Embryonic facial prominence (tissue), 1 donor: ENCODE data around the gene HDHD2.
A peak's percentile ranks its signal among the peaks of the same experiment; 100 is the strongest.
"Not testable (repeated sequence)": the region's sequence is repeated elsewhere in the genome, so short reads cannot be mapped to it uniquely, and the experiment has no call there.

Experiments
- DNase-seq: peaks from one replicate; pipeline ENCODE4 v3.0.0-alpha.2; 2016; ENCODE audit errors: extremely low spot score

The HDHD2 gene, protein sequence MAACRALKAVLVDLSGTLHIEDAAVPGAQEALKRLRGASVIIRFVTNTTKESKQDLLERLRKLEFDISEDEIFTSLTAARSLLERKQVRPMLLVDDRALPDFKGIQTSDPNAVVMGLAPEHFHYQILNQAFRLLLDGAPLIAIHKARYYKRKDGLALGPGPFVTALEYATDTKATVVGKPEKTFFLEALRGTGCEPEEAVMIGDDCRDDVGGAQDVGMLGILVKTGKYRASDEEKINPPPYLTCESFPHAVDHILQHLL

DNA sequence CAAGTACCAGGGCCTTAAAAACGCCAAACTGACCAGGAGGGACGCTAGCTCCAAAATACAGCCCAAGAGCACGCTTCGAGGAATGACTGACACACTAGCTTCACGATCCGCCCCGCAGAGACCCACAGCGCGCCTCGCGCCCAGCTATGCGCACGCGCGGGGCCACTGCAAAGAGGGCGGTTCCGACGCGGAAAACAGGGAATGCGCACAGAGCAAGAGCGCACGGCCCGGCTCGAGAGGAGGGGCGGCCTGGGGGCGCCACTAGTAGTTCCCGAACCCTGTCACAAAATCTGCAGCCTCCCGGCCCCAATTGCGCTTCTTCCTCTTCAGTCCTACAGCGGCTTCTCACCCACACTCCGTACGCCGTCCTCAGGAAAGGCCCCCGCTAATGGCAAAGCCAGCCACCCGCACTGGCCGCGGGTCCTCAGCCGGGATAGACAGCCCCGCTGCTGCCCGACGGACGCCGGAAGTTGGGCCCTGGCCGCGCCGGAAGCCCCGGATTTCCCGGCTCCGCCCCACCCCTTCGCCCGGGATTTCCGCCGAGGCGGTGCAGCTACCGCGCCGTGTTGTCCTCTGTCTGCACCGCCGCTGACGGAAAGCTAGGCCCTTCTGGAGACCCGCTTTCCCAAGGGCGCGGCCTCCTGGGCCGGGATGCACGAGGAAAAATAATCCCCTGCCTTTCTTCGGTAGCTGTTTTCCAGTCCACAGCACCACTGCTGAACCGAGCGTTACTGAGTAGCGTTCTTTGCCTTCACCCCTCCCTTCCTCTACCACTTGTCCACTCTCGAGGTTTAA is at the start of gene HDHD2:
TSS of gene HDHD2 (minus strand) at position 472 of the 795 bp plus-strand sequence. CDS start 14,061 bp downstream, outside the sequence.
- DNase-seq, result peak; percentile 59

DNA sequence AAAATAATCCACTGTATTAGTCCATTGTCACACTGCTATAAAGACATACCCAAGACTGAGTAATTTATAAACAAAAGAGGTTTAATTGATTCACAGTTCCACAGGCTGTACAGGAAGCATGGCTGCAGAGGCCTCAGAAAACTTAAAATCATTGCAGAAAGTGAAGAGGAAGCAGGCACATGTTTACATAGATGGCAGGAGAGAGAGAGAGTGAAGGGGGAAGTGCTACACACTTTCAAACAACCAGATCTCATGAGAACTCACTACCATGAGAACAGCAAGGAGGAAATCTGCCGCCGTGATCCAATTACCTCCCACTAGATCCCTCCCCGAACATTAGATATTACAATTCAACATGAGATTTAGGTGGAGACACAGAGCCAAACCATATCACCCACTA is 45.7 kb upstream of the HDHD2 start:
- not testable (repeated sequence) for DNase-seq

DNA sequence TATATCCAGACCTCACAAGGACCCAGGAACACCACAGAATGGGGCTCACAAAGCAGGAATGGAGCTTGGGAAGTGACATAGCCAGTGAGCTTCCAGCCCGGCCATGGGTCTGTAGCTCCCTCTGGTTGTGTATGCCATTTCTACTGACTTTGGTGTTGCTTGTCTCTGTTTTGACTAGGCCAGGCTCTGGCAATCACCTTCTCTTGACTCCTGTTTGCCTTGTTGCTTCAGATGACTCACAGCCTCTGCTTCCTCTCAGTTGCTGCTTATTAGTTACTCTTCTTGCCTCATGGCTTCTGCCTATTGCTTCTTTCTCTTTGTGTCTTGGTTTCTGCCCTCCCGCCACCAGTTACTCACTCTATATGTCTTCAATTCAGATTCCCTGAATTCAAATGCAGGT is 41.7 kb upstream of the HDHD2 start:
- no peak for DNase-seq

DNA sequence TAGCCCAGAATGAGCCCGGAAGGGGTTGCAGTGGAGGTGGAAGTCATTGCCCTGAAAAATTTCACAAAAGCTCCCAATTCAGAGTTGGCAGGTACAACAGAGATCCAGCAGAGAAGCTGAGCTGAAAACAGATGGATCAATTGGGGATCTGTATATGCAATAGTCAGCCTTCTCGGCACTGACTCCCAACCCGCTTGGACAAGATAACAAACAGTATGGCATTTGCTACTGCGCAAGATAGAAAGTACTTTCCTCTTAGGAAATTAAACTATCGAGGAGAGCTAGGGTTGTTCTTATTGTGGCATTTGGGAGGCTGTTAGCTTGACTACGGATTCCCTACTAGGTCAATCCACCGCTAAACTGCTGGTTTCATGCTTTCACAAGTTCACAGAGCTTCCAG is 37.4 kb upstream of the HDHD2 start:
- no peak for DNase-seq

DNA sequence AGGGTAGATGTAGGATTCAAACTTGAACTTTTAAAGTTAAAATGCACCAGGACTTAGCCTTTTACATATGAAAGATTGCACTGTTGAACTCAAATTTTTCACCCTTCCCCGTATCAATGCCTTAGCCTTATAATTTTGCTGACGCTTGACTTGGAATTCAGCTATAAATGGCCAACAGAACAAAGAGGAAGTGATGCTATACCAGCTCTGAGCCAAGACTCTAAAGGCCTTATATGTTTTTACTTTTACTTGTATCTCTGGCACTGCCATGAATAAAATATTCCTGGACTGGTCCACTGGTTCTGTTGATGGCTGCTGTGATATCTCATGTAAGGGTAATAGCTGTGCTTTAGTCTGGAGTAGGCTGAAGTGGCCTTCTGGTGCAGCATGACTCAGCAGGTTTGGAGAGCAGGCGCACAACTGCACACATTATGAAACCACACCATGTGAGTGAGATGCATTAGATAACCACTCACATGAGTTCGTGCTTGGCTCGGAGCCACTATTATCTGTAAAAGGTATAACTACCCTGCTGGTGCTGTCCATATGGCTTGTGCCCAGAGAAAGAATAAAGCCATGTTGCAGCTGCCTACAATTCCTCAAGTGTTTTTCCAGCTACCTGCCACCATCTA is 34.2 kb upstream of the HDHD2 start:
- DNase-seq, result no peak

DNA sequence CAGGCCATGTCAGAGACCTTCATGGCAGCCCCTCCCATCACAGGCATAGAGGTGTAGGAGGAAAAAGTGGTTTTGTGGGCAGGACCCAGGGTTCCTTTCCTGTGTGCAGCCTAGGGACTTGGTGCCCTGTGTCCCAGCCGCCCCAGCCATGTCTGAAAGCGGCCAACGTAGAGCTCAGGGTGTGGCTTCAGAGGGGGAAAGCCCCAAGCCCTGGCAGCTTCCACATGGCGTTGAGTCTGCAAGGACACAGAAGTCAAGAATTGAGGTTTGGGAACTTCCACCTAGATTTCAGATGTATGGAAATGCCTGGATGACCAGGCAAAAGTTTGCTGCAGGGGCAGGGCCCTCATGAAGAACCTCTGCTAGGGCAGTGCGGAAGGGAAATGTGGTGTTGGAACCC is 31.9 kb upstream of the HDHD2 start:
- not testable (repeated sequence) for DNase-seq

DNA sequence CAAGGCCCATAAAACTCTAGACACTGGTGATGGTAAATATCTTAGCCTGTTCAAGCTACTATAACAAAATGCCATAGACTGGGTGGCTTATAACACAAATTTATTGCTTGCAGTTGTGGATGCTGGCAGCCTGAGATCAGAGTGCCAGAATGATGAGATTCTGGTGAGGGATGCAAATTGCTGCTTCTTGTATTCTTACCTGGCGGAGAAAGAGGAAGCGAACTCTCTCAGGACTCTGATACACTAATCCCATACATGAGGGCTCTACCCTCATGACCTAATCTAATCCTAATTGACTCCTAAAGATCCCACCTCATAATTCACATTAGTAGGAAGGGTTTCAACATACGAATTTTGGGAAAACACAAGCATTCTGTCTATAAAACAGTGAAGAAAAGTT is 30.5 kb upstream of the HDHD2 start:
- DNase-seq, result no peak

DNA sequence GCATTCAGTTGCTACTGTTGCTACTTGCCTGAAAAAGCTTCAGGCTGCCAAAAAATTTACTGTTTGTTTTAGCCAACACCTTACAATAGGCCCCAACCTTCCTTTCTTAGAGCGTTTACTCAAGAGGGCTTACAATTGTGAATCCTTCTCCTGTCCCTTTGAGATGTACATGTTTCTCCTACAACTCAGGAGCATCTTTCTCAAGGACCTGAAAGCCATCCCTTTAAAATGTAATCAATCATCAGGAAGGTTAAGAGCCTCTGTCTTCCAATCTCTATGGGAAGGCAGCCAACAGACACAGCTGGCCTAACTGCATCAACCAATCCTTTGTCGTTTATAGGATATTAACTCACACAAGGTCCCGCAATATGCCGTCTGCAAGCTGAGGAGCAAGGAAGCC is 29.2 kb upstream of the HDHD2 start:
- no peak for DNase-seq

DNA sequence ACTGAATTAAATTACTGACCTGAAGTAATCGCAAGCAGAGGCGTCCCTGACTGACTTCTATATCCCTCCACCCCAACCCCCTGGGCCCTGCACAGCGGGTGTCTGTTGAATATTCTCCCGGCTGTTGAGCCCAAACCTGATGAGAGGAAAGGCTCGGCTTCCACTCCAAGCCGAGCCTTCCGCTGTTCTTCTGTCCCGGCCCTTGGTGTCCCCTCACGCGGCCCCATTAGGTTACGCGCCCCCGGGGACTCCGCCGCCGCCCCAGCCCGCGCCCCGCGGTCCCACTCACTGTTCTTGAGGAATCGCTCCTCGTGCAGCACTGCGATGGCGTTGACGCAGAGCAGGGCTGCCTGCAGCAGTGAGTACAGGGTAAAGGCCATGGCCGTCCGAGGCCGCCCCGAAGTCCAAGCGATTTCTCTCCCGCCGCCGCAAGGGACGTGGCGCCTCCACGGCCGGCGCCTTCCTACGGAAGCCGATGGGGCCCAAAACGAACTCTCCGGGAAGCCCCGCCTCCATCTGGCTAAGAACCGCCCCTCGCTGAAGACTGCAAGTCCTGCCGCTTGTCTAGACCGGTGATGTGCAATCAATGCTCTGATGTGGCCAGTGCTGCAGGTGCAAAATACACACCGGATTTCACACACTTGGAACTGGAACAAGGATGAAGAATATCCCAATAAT is 25.7 kb upstream of the HDHD2 start, which contains the start of gene IER3IP1:
TSS of gene IER3IP1 (minus strand) at position 467 of the 678 bp plus-strand sequence. CDS start at position 380, 87 bp downstream.
- DNase-seq, result peak; percentile 76

DNA sequence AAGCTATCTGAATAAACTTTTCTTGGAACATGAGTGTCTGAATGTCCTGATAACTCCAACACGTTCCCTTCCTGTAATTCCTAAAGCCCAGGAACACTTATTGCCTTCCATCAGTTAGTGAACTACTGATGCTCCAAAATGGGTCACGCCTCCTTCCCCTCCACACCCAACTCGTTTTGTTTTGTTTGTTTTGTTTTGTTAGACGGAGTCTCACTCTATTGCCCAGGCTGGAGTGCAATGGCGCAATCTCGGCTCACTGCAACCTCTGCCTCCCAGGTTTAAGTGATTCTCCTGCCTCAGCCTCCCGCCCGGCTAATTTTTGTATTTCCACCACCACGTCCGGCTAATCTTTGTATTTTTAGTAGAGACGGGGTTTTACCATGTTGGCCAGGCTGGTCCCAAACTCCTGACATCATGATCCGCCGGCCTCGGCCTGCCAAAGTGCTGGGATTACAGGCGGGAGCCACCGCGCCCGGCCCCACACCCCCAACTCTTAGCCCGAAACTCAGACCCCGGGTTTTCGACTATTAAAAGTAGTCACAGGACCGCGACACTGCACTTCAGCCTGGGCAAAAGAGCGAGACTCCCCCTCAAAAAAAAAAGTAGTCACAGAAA is 25.1 kb upstream of the HDHD2 start:
- DNase-seq, result no peak

DNA sequence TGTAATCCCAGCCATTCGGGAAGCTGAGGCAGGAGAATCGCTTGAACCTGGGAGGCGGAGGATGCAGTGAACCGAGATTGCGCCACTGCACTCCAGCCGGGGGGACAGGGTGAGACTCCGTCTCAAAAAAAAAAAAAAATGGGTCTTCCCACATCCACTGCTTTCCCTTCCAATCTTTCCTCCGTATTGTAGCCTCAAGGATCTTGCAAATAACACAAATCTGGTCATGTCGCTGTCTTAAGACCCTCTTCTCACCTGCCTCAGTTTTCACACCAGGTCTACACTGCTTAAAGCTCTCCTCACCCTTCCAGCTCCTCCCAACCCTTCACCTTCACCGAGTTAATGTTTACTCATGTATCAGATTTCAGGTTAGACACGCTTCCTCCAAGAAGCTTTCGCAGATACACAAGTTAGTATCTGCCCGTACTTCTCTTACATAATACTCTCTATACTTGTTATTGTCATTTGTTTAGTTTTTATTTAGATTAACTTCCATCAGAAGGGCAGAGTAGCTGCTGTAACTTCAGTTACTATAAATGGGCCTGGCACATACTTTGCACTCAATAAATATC is 24.3 kb upstream of the HDHD2 start:
- no peak for DNase-seq

DNA sequence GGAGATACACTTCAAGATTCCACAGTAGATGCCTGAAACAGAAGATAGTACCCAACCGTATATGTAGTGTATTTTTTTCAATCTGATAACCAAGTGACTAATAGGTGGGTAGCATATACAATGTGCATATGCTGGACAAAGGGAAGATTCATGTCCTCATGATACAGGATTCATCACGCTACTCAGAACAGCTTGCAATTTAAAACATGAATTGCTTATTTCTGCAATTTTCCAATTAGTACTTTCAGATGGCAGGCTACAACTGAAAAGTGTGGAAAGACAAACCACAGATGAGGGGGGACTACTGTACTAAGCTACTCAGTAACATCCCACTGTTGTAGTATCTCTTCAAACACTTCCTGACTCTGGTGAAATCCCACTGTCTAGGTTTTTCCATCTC is 22.2 kb upstream of the HDHD2 start:
- DNase-seq, result no peak

DNA sequence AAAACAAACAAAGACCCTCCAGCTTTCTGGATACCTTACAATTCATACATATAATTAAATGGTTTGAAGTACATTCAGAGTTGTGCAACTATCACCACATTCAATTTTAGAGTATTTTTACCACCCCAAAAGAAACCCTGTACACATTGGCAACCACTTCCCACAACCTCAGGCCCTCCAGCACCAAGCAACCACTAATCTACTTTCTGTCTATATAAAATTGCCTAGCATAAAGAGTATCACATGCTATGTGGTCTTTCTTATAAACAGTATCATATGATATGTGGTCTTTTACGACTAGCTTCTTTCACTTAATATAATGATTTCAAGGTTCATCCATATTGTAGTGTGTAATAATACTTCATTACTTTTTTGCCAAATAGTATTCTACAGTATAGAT is 18.6 kb upstream of the HDHD2 start:
- no peak for DNase-seq

DNA sequence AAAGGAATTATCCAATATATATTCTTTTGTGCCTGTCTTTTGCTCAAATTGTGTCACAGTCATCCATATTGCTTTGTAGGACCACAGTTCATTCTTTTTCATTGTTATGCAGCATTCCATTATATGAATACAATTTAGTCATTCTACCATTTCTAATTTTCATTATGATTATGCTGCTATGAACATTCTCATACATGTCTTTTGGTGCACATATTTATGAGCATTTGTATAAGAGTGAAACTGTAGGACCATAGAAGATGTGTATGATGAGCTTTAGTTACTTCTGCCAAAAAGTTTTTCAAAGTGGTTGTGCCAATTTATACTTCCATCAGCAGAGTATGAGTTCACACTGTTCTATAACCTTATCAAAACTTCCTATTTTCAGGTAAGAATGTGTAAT is 18.2 kb upstream of the HDHD2 start:
- DNase-seq, result no peak

DNA sequence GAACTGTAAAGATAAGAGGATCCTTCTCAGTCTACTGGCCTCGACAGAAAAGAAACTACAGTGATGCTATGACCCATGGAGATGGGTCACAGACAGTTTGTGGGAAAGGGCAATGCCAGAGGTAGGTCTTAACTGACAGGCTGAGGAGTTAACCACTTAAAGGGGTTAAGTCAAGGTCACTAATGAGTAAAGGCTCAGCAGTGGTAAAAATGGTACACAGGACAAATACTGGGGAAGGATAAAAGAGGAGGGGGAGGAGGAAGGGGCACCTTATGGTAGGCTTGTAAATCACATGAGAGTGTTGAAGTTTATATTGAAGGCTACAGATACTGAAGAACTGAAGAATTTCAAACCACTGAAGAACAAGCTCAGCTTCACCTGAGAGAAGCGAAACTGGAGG is 16.0 kb upstream of the HDHD2 start:
- no peak for DNase-seq

DNA sequence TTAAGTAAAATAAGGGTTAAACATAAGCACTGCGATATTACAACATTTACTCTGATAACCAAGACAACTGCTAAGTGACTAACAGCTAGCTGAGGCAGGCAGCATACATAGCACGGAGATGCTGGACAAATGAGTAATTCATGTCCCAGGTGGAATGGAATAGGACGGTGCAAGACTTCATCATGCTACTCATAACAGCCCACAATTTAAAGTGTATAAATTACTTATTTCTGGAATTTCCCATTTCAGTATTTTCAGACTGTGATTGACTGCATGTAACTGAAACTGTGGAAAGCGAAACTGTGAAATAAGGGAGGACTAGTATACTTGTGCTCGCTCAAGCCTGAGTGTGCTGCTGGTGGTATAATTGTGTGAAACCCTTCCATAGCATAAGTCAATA is 12.9 kb upstream of the HDHD2 start:
- DNase-seq, result no peak

DNA sequence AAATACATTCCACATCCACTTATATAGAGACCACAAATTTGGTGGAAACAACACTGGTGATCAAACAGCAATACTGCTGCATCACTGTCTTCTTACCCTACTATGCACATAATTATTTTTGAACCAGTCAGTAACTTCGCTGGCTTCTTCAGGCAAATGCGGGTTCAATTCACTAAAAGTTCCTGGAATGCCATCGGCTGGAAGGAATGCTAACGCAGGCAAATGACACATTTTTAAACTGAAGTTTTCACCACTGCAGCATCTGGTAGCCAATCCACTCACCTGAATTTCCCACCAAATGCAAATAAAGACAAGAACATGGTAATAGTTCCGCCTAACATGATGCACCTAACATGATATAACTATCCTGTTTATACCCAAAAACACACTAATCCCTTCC is 10.0 kb upstream of the HDHD2 start:
- DNase-seq, result no peak

DNA sequence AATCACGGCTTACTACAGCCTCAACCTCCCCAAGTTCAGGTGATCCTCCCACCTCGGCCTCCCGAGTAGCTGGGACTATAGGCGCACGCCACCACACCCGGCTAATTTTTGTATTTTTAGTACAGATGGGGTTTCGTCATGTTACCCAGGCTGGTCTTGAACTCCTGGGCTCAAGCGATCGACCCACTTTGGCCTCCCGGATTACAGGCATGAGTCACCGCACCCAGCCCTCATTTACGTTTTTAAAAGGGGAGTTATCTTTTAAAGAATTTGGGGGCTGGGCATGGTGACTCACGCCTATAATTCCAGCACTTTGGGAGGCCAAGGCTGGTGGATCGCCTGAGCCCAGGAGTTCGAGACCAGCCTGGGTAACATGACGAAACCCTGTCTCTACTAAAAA is 8.1 kb upstream of the HDHD2 start:
- not testable (repeated sequence) for DNase-seq

DNA sequence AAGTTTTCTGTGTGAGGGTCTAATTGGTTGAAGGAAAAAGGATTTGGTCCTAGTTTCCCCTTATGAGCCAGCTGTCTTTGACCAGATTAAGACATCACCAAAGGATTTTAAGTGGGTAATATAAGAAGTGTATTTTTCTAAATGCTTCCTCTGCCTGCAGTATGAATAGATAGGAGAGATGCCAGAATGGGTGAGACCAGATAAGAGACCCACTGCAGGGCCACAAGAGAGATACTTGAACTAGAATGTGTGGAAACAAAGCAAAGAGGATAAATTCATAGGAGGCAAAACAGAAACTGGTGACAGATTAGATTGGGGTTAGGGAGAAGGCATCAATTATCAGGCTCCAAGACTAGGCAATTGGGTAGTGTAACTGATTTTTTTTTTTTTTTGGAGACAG is 1.1 kb upstream of the HDHD2 start:
- DNase-seq, result no peak

DNA sequence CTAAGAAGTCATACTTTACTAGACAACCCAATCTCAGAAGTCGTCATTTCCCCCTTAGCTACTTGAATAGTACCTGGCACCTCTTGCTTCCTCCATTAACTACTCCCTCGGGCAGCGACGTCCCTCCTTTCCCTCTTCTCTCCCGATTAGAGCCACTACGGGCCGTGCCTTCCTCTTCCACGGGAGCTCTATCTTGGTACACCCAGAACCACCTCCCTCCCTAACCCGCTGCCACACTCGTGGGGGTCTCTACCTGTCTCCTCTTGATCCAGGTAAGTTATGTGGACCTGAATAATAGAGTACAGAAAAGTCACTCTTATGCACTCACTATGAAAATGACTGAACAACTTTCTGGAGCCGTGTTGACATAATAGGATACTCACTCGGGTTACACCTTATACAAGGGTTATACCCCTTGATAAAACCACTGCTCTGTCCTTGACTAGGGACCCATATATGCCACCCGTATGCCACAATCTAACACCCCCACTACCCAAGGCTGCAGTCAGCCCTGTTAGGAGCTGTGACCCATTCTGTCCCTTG is 595 bp upstream of the HDHD2 start:
- DNase-seq, result no peak

DNA sequence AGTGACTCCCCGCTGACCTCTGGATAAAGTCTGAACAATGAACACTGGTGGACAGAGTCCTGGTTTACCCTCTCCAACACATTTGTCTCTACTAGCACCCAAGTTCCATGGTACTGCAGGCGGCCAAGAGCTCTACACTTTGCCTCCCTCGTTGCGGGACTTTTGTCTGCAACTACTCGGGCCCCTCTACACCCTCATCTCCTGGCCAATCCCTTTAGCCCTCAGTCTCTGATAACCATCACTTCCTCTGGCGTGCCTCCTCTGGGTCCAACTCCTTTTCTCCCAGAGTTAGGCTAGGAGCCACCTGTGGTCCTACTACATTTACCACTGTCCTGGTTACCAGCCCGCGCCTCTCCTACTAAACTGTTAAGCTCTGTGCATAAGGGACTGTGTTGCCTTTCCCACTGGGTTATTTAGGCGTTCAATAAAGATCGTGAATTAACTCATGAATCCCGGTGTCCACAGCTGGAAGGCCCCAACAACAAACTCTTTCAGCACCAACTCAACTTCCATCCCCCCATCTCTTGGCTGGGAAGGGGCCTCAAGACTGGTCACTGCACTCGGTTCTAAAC is 757 bp downstream of the HDHD2 start:
- no peak for DNase-seq
